HEK293 (cell line): Measurements from ENCODE around the gene CASP8AP2.

Experiments
- KLF7 ChIP-seq: fragments of 450-650 bp; formaldehyde crosslinking; IDR thresholded peaks from 2 replicates; pipeline ENCODE4 v1.5.1; 2016; ENCODE audit warnings: missing biosample characterization, missing genetic modification characterization, borderline replicate concordance
- ZFP41 ChIP-seq: fragments of 450-650 bp; formaldehyde crosslinking; IDR thresholded peaks from 2 replicates; pipeline ENCODE4 v1.5.1; 2016; ENCODE audit warnings: missing biosample characterization, missing genetic modification characterization, borderline replicate concordance
- ZNF394 ChIP-seq: fragments of 450-650 bp; formaldehyde crosslinking; IDR thresholded peaks from 2 replicates; pipeline ENCODE4 v1.5.1; 2016; ENCODE audit warnings: missing biosample characterization, missing genetic modification characterization, mild to moderate bottlenecking, moderate library complexity, borderline replicate concordance
- ZNF510 ChIP-seq: fragments of 450-650 bp; formaldehyde crosslinking; IDR thresholded peaks from 2 replicates; pipeline ENCODE4 v1.5.1; 2018; ENCODE audit warnings: mild to moderate bottlenecking, missing genetic modification characterization, missing biosample characterization; ENCODE audit not compliant: insufficient replicate concordance
- ZNF600 ChIP-seq: fragments of 450-650 bp; formaldehyde crosslinking; IDR thresholded peaks from 2 replicates; pipeline ENCODE4 v1.5.1; 2016; ENCODE audit warnings: missing biosample characterization, missing genetic modification characterization
- ZNF624 ChIP-seq: fragments of 450-650 bp; formaldehyde crosslinking; IDR thresholded peaks from 2 replicates; pipeline ENCODE4 v1.5.1; 2017; ENCODE audit warnings: missing biosample characterization, missing genetic modification characterization
- ZNF777 ChIP-seq: fragments of 450-650 bp; formaldehyde crosslinking; IDR thresholded peaks from 2 replicates; pipeline ENCODE4 v1.5.1; 2017; ENCODE audit warnings: missing biosample characterization, missing genetic modification characterization, borderline replicate concordance
- TF ChIP-seq, protein P1 (sequence below): fragments of 450-650 bp; formaldehyde crosslinking; IDR thresholded peaks from 2 replicates; pipeline ENCODE4 v1.5.1; 2016; ENCODE audit warnings: missing biosample characterization, missing genetic modification characterization
- TF ChIP-seq, protein P2 (sequence below): fragments of 450-650 bp; formaldehyde crosslinking; IDR thresholded peaks from 2 replicates; pipeline ENCODE4 v1.5.1; 2016; ENCODE audit warnings: missing biosample characterization, missing genetic modification characterization, borderline replicate concordance
- TF ChIP-seq, protein P3 (sequence below): fragments of 450-650 bp; formaldehyde crosslinking; IDR thresholded peaks from 2 replicates; pipeline ENCODE4 v1.5.1; 2016; ENCODE audit warnings: missing biosample characterization, missing genetic modification characterization

DNA sequence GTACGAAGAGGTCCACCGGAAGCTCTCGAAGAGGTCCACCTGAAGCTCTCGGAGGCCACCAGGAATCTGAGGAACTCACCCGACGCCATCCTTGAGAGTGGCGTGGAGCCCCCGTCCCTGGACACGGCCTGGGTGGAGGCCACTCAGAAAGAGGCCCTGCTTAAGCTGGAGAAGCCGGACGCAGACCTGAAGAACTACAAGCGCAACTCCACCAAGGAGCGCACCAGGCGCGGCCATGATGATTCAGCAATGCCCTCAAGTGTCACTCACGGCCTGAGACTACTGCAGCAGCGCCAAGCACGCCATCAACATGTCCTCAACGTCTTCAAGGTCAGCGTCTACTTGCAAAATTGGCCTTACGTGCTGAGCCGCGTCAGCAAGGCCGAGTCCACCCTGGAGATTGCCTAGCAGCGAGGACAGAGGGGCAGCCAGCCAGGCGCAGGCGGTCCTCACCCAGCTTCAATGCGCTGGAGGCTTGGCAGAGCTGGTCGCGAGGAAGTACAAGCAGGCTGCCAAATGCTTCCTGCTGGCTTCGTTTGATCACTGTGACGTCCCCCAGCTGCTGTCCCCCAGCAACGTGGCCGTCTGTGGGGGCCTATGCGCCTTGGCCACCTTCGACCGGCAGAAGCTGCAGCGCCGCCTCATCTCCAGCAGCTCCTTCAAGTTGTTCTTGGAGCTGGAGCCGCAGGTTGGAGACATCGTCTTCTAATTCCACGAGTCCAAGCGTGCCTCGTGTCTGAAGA lies 56.9 kb downstream of the CASP8AP2 start:
- no peak for TF ChIP-seq ZNF777 (tag by site-specific recombination)
- TF ChIP-seq ZNF600: no peak
- TF ChIP-seq, protein P1, sequence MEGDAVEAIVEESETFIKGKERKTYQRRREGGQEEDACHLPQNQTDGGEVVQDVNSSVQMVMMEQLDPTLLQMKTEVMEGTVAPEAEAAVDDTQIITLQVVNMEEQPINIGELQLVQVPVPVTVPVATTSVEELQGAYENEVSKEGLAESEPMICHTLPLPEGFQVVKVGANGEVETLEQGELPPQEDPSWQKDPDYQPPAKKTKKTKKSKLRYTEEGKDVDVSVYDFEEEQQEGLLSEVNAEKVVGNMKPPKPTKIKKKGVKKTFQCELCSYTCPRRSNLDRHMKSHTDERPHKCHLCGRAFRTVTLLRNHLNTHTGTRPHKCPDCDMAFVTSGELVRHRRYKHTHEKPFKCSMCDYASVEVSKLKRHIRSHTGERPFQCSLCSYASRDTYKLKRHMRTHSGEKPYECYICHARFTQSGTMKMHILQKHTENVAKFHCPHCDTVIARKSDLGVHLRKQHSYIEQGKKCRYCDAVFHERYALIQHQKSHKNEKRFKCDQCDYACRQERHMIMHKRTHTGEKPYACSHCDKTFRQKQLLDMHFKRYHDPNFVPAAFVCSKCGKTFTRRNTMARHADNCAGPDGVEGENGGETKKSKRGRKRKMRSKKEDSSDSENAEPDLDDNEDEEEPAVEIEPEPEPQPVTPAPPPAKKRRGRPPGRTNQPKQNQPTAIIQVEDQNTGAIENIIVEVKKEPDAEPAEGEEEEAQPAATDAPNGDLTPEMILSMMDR (tag by site-specific recombination): no peak
- TF ChIP-seq ZNF394: no peak
- TF ChIP-seq, protein P2, sequence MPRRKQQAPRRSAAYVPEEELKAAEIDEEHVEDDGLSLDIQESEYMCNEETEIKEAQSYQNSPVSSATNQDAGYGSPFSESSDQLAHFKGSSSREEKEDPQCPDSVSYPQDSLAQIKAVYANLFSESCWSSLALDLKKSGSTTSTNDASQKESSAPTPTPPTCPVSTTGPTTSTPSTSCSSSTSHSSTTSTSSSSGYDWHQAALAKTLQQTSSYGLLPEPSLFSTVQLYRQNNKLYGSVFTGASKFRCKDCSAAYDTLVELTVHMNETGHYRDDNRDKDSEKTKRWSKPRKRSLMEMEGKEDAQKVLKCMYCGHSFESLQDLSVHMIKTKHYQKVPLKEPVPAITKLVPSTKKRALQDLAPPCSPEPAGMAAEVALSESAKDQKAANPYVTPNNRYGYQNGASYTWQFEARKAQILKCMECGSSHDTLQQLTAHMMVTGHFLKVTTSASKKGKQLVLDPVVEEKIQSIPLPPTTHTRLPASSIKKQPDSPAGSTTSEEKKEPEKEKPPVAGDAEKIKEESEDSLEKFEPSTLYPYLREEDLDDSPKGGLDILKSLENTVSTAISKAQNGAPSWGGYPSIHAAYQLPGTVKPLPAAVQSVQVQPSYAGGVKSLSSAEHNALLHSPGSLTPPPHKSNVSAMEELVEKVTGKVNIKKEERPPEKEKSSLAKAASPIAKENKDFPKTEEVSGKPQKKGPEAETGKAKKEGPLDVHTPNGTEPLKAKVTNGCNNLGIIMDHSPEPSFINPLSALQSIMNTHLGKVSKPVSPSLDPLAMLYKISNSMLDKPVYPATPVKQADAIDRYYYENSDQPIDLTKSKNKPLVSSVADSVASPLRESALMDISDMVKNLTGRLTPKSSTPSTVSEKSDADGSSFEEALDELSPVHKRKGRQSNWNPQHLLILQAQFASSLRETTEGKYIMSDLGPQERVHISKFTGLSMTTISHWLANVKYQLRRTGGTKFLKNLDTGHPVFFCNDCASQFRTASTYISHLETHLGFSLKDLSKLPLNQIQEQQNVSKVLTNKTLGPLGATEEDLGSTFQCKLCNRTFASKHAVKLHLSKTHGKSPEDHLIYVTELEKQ: no peak
- TF ChIP-seq KLF7 (tag by site-specific recombination): no peak
- no peak for TF ChIP-seq ZNF510
- TF ChIP-seq ZFP41 (tag by site-specific recombination): no peak
- TF ChIP-seq ZNF624 (tag by site-specific recombination): no peak
- TF ChIP-seq, protein P3, sequence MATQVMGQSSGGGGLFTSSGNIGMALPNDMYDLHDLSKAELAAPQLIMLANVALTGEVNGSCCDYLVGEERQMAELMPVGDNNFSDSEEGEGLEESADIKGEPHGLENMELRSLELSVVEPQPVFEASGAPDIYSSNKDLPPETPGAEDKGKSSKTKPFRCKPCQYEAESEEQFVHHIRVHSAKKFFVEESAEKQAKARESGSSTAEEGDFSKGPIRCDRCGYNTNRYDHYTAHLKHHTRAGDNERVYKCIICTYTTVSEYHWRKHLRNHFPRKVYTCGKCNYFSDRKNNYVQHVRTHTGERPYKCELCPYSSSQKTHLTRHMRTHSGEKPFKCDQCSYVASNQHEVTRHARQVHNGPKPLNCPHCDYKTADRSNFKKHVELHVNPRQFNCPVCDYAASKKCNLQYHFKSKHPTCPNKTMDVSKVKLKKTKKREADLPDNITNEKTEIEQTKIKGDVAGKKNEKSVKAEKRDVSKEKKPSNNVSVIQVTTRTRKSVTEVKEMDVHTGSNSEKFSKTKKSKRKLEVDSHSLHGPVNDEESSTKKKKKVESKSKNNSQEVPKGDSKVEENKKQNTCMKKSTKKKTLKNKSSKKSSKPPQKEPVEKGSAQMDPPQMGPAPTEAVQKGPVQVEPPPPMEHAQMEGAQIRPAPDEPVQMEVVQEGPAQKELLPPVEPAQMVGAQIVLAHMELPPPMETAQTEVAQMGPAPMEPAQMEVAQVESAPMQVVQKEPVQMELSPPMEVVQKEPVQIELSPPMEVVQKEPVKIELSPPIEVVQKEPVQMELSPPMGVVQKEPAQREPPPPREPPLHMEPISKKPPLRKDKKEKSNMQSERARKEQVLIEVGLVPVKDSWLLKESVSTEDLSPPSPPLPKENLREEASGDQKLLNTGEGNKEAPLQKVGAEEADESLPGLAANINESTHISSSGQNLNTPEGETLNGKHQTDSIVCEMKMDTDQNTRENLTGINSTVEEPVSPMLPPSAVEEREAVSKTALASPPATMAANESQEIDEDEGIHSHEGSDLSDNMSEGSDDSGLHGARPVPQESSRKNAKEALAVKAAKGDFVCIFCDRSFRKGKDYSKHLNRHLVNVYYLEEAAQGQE: no peak
